Tibial artery (tissue), 4 donors: ENCODE data around the gene C4orf54.

Experiments used
- DNase-seq, 2 donors: peaks; one replicate each; pipeline ENCODE4 v3.0.0-alpha.2; 2019
- H3K27ac ChIP-seq, 2 donors: fragments of 200-600 bp; sonication (generic) in 1 of 2; 1 replicate in 1 of 2; 2 replicates in 1 of 2; pipeline ENCODE4 v1.5.1; 2018 to 2019; ENCODE audit warnings: mild to moderate bottlenecking in 1 of 2
- H3K27me3 ChIP-seq, 2 donors: fragments of 200-600 bp; sonication (generic) in 1 of 2; one replicate each; pipeline versions ENCODE4 v1.5.1 to v1.6.0; 2016 to 2019
- H3K36me3 ChIP-seq, 3 donors: fragments of 200-600 bp; sonication (generic) in 2 of 3; one replicate each; pipeline ENCODE4 v1.5.1; 2016 to 2019; ENCODE audit warnings: mild to moderate bottlenecking in 2 of 3
- H3K4me1 ChIP-seq, 4 donors: fragments of 200-600 bp; sonication (generic) in 2 of 4; 1 replicate in 3 of 4; 2 replicates in 1 of 4; pipeline ENCODE4 v1.5.1; 2016 to 2019
- H3K4me3 ChIP-seq, 2 donors: fragments of 200-600 bp; sonication (generic) in 1 of 2; 1 replicate in 1 of 2; 2 replicates in 1 of 2; pipeline ENCODE4 v1.5.1; 2018 to 2019; ENCODE audit warnings: mild to moderate bottlenecking in 2 of 2
- H3K9me3 ChIP-seq, 3 donors: fragments of 200-600 bp; sonication (generic) in 1 of 3; one replicate each; pipeline ENCODE4 v1.5.1; 2016 to 2019
- intact Hi-C: fragments of 100-400 bp; cut with DNase I; formaldehyde crosslinking; loops from one replicate; pipeline ENCODE4 v1.15.0; 2023; ENCODE audit warnings: low total_unique reads
- TF ChIP-seq, protein P1 (sequence below), 2 experiments: fragments of 200-600 bp in 1 of 2; fragments of 450-650 bp in 1 of 2; IDR thresholded peaks; one replicate each; pipeline ENCODE4 v1.5.1; 2017 to 2019; ENCODE audit warnings: antibody characterized with exemption in 2 of 2, mild to moderate bottlenecking in 1 of 2, moderate library complexity in 1 of 2

Gene C4orf54

DNA sequence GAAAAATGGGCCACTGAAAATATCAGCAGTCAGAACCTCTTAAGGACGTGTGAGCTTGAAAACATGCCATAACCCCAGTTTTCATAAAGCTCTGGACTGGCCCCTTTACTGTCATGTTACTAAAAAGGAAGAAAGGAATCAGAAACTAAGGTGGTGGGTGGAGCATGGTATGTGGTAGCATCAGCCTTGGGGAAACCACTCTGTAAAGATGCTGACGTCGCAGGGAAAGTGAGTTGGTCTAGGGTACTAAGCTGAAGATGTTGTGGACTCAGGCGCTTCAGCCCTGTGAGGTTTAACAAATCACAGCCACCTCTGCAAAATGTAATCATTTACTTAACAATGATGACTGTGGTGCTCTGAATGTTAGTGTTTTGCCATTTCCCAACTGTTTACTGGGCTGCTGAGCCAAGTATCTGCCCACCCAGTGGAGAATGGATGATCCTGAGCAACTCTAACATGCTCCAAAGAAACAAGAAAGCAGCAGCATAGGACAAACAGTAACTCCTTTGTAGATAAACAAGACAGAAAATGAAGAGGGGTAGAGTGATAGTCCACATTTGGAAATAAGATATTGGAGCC, 33.4 kb downstream of the C4orf54 start:
- no peak for DNase-seq
- TF ChIP-seq, protein P1, sequence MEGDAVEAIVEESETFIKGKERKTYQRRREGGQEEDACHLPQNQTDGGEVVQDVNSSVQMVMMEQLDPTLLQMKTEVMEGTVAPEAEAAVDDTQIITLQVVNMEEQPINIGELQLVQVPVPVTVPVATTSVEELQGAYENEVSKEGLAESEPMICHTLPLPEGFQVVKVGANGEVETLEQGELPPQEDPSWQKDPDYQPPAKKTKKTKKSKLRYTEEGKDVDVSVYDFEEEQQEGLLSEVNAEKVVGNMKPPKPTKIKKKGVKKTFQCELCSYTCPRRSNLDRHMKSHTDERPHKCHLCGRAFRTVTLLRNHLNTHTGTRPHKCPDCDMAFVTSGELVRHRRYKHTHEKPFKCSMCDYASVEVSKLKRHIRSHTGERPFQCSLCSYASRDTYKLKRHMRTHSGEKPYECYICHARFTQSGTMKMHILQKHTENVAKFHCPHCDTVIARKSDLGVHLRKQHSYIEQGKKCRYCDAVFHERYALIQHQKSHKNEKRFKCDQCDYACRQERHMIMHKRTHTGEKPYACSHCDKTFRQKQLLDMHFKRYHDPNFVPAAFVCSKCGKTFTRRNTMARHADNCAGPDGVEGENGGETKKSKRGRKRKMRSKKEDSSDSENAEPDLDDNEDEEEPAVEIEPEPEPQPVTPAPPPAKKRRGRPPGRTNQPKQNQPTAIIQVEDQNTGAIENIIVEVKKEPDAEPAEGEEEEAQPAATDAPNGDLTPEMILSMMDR (IDR thresholded peaks at IDR 0.05): no peak
- intact Hi-C loops: no loop called here
- Histone ChIP-seq H3K36me3 (no peaks in the 10 kb centered on the region), H3K27me3 (no peaks in the 10 kb centered on the region), H3K27ac (no peak overlapping the region), H3K4me1 (peaks cover 0 to 7% (median 0%) of the 10 kb centered on the region in 4 donors), H3K4me3 (no peak overlapping the region), H3K9me3 (no peaks in the 10 kb centered on the region)

DNA sequence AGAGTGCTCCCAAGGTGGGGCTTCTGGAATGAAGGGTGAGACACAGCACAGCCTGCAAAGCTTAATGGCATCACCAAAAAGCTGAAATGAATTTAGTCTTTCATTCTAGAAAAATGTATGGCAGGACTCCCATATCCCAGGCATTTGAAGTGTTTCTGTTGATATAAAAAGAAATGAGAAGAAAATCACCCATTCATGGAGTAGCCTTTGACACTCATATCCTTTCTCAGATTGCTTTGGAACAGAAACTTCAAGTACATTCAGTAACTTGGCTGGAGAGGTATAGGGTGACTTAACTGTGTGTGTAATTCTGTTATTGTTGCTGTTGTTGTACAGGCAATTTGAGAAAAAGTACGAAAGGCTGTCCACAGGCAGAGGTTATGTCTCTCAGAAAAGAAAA, 35.3 kb downstream of the C4orf54 start:
- Histone ChIP-seq H3K4me3 (no peak overlapping the region), H3K27me3 (no peaks in the 10 kb centered on the region), H3K4me1 (peaks cover 0 to 7% (median 0%) of the 10 kb centered on the region in 4 donors), H3K27ac (no peak overlapping the region), H3K36me3 (no peaks in the 10 kb centered on the region), H3K9me3 (no peaks in the 10 kb centered on the region)
- TF ChIP-seq, protein P1 (IDR thresholded peaks at IDR 0.05): no peak
- intact Hi-C loops: no loop called here
- DNase-seq: no peak

DNA sequence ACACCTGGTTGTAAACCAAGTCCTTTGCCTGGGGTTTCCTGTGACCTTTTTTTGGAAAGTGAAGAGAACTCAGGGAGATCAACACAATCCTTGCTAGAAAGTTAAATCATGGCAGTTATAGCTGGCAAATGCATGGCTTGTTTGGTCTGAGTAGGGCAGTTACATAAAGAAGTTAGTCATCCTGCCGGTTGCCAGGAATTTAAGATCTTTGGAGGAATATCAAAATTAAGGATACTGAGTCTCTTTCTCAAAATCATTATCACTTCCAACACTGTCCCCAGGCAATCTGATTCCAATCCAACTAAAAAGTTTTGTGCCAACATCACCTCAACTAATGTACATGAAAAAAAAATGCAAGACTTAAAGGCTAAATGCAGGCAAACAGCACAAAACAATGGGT, 40.3 kb downstream of the C4orf54 start:
- Histone ChIP-seq H3K4me1 (peaks cover 0 to 6% (median 1%) of the 10 kb centered on the region in 4 donors), H3K4me3 (no peak overlapping the region), H3K27ac (no peak overlapping the region), H3K9me3 (no peaks in the 10 kb centered on the region), H3K27me3 (no peaks in the 10 kb centered on the region), H3K36me3 (no peaks in the 10 kb centered on the region)
- DNase-seq: no peak
- TF ChIP-seq, protein P1 (IDR thresholded peaks at IDR 0.05): no peak
- intact Hi-C loops: no loop called here

DNA sequence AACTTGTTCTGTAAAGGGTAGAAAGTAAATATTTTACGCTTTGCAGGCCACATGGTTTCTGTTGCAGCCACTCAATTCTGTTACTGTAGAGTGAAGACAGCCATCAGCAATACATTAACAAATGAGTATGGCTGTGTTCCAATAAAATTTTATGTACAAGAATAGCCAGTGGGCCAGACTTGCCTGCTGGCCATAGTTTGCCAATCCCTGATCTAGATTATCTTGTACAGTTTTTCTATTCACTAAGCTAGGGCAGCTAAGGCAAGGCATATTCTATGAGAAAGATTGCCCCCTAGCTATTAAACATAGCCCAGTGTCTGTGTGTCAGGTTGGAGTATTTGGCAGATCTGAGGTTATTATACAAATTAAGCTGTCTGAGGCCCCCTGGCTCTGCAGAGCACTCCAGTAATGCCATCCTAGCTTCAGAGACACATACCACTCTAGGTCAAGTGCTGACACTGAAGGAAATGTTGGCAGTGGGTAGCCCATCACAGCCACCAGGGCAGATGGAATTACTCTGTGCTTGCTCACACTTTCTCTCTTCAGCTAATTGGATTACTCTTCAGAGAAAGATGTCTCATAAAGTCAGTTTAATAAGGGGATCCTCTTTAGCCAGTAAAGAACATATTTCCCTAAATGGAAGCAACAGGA, 42.3 kb downstream of the C4orf54 start:
- no peak overlapping the region for H3K4me3 ChIP-seq
- TF ChIP-seq, protein P1 (IDR thresholded peaks at IDR 0.05): no peak
- H3K27me3 ChIP-seq: no peaks in the 10 kb centered on the region
- intact Hi-C loops: no loop called here
- no peaks in the 10 kb centered on the region for H3K36me3 ChIP-seq
- H3K9me3 ChIP-seq: no peaks in the 10 kb centered on the region
- H3K27ac ChIP-seq: no peak overlapping the region
- H3K4me1 ChIP-seq: peaks cover 0 to 23% (median 11%) of the 10 kb centered on the region in 4 donors
- no peak for DNase-seq

DNA sequence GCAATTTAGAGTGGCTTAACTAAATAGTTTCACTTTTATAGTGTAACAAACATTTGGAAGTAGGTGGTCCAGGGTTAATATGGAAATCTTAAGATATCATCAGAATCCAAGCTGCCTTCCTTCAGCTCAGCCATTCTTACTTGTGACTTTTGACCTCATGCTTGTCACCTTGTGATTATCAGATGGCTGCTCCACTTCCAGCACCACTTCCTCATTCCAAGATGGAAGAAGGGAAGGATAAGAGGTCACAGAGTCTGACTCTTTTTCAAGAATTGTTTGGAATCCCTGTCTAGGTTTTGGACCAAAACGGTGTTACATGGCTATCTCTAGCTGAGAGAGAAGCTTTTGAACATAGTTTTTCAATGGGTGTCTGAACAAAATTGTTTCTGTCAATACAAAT, 43.1 kb downstream of the C4orf54 start:
- H3K27me3 ChIP-seq: no peaks in the 10 kb centered on the region
- TF ChIP-seq, protein P1 (IDR thresholded peaks at IDR 0.05): no peak
- no peak overlapping the region for H3K27ac ChIP-seq
- no peak for DNase-seq
- peaks cover 0 to 25% (median 12%) of the 10 kb centered on the region in 4 donors for H3K4me1 ChIP-seq
- H3K4me3 ChIP-seq: no peak overlapping the region
- intact Hi-C loops: no loop called here
- H3K9me3 ChIP-seq: no peaks in the 10 kb centered on the region
- no peaks in the 10 kb centered on the region for H3K36me3 ChIP-seq
